NT2/D1 (cell line): ENCODE data around the gene NRTN.

ENCODE experiments used
- SUZ12 ChIP-seq: IDR thresholded peaks from 2 replicates; pipeline ENCODE4 v1.6.1; 2011; ENCODE audit not compliant: insufficient read length, insufficient read depth; ENCODE audit errors: extremely low read depth
- YY1 ChIP-seq: IDR thresholded peaks from 2 replicates; pipeline ENCODE4 v1.6.1; 2011; ENCODE audit not compliant: insufficient read length, insufficient read depth
- ZNF274 ChIP-seq: IDR thresholded peaks from 2 replicates; pipeline ENCODE4 v1.6.1; 2011; ENCODE audit warnings: mild to moderate bottlenecking, low read depth, low read length

DNA sequence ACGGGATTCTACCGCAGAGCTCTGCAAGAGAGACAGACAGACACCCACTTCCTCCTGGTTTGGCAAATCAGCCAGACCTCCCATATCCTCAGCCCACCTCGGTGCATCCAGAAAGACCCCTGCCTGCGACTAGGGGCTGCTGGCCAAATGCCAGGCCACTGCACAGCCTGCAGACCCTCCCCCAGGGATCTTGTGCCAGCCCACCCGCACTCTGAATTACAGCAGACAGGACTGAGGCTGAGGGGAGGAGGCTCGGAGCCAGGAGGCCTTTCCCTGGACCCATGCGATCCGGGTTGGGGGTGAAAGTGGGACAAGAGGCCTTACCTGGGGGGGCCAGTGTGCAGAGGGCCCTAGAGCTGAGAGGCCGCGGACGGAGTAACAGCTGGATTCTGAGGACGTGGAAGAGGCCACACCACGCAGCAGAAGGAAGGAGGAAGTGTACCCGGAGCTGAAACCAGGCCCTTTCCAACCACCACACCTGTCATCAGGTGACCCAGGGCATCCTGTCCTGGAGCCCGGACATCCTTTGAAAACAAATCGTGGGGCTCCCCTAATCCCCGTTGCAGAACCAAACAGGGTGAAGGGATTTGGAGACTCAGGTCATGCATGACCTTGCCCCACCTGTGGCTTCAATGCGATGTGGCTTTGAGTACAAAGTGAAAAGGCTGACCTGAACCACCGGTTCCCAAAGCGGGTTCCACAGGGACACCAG, 33.6 kb downstream of the NRTN start:
- TF ChIP-seq YY1 = no peak
- no peak for TF ChIP-seq ZNF274
- no peak for TF ChIP-seq SUZ12
